ENCODE results near the gene ADRA2C.

DNA sequence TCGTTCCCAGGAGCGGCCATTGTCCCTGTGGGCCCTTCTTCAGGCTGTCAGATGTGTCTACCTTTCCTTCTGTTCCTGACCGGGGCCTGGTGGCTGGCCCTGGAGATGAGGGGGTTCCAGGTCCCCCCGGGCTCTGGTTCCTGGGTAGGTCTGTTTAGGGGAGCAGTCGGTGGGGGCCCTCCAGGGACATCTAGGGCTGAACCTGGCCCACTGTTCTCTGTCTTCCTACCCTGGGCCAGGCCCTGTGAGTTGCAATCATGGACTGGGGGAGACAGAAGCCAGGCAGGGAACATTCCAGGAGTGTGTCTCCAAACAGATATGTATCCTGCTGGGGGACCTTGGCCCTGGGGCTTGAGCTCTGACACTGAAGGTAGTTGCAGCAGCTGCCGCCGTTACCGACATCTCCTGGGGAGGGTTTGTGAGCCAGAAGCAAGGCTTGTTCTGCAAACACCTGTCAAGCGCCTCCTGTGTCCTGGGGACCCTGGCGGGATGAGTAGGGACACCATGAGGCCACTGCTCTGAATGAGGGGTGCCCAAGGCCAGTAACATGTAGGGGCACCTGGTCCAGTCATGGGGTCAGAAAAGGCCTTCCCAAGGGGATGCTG is 49.5 kb upstream of the ADRA2C start:
- TF ChIP-seq SP1 (IDR thresholded peaks at IDR 0.05; ENCODE audit: low read depth) (no peak), EZH2phosphoT487 (IDR thresholded peaks at IDR 0.05; ENCODE audit: borderline replicate concordance) (no peak), RAD21 (IDR thresholded peaks at IDR 0.05; ENCODE audit: low read depth) (no peak), JUND (IDR thresholded peaks at IDR 0.05) (no peak), POLR2AphosphoS5 (IDR thresholded peaks at IDR 0.05; ENCODE audit: low read depth, low read length) (no peak), CTCF (IDR thresholded peaks at IDR 0.05 in 2 of 3, conservative IDR thresholded peaks at IDR 0.05 in 1 of 3; ENCODE audit: borderline replicate concordance in 1 of 3, insufficient read depth in 1 of 3, low read depth in 2 of 3, low read length in 2 of 3) (no peak), MAX (IDR thresholded peaks at IDR 0.05) (no peak)

Data from HCT116 (cell line).